Testis (tissue), 3 donors: ENCODE data around the gene TBX2. TPM values are rescaled to one million over a fixed set of nuclear protein-coding genes. Genes with fewer than 3 reads are reported as not detected.
A peak's percentile ranks its signal among the peaks of the same experiment; 100 is the strongest.

Experiments used
- DNase-seq: peaks from one replicate; pipeline ENCODE4 v3.0.0-alpha.2; 2019
- H3K27ac ChIP-seq, 2 donors: fragments of 200-600 bp; sonication (generic); one replicate each; pipeline ENCODE4 v1.5.1; 2019
- H3K27me3 ChIP-seq: fragments of 200-600 bp; sonication (generic); one replicate; pipeline ENCODE4 v1.5.1; 2019
- H3K36me3 ChIP-seq: fragments of 200-600 bp; sonication (generic); one replicate; pipeline ENCODE4 v1.5.1; 2017; ENCODE audit warnings: low read depth; ENCODE audit errors: missing control alignments
- H3K4me1 ChIP-seq: fragments of 200-600 bp; sonication (generic); one replicate; pipeline ENCODE4 v1.5.1; 2019
- H3K4me3 ChIP-seq, 2 donors: fragments of 200-600 bp; sonication (generic); one replicate each; pipeline ENCODE4 v1.5.1; 2017 to 2019
- H3K9me3 ChIP-seq: fragments of 200-600 bp; sonication (generic); one replicate; pipeline ENCODE4 v1.5.1; 2017
- POLR2A ChIP-seq: fragments of 450-650 bp; IDR thresholded peaks from one replicate; pipeline ENCODE4 v1.6.1; 2017; ENCODE audit warnings: antibody characterized with exemption, mild to moderate bottlenecking, moderate library complexity
- WGBS, 2 donors: methylation state at CpG; one replicate each; pipeline ENCODE4 v1.1.5; 2018; 5-methylcytosine and 5-hydroxymethylcytosine counted together
- intact Hi-C: fragments of 100-400 bp; cut with DNase I; formaldehyde crosslinking; loops from one replicate; pipeline ENCODE4 v1.15.1; 2023; ENCODE audit warnings: low total_unique reads
- polyA plus RNA-seq: library from polyadenylated mRNA; stranded (reverse); fragments of 350-450 nt; fragmentation: Illumina TruSeq; extraction: RNeasy Lipid Tissue Mini Kit (QIAGEN cat#74804); gene quantifications from one replicate; pipeline ENCODE4 v1.2.3, GENCODE V29; 2014; ENCODE audit warnings: low read depth, low replicate concordance; ENCODE audit not compliant: insufficient read depth
- total RNA-seq, 2 donors: library from RNA; depleted of rRNA; stranded (reverse); fragments of >200 nt; gene quantifications; one replicate each; pipeline ENCODE4 v1.2.3, GENCODE V29; 2016
- TF ChIP-seq, protein P1 (sequence below), 3 experiments: fragments of 450-650 bp in 2 of 3; fragments of 200-600 bp in 1 of 3; sonication (generic) in 1 of 3; IDR thresholded peaks; one replicate each; pipeline ENCODE4 v1.5.1; 2016 to 2019; ENCODE audit warnings: antibody characterized with exemption in 3 of 3, mild to moderate bottlenecking in 2 of 3, moderate library complexity in 1 of 3

TBX2 gene
- total and polyA plus RNA-seq, 3 donors from 2014 or later, result 14.8 to 29.6 (median 20.1) TPM

DNA sequence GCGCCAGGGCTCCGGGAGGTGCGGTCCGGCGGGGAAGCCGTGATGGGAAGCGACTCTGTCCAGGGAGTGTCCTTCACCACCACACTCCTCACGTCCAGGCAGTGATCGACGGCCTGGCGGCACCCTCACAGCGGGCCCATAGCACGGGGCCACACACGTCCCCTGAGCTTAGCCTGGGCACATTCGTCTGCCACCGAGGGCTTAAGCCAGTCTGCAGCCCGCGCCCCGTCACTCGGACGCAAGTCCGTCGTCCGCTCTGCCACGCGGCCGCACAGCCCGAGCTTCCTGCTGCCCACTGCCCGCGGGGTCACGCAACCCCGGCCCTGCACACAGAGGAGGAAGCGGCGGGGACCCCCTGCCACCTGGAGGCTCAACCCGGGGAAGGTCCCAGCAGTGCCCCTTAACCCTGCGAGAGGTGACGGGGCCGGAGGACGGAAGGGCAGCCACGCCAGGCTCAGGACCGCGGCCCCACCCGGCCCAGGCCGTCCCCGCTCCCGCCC is 3.0 kb upstream of the TBX2 start:
- Histone ChIP-seq H3K4me1 (peaks cover 25% of the 10 kb centered on the region), H3K36me3 (no peaks in the 10 kb centered on the region), H3K27ac (peak overlapping the region; percentile 80 to 95), H3K4me3 (peak overlapping the region; percentile 68 to 77), H3K27me3 (no peaks in the 10 kb centered on the region), H3K9me3 (no peaks in the 10 kb centered on the region)
- intact Hi-C loops, result loop anchor here (5.0 kb wide), 1 partner anchor 239 kb away; no protein-coding TSS in a partner anchor
- DNase-seq, result no peak
- TF ChIP-seq, protein P1, sequence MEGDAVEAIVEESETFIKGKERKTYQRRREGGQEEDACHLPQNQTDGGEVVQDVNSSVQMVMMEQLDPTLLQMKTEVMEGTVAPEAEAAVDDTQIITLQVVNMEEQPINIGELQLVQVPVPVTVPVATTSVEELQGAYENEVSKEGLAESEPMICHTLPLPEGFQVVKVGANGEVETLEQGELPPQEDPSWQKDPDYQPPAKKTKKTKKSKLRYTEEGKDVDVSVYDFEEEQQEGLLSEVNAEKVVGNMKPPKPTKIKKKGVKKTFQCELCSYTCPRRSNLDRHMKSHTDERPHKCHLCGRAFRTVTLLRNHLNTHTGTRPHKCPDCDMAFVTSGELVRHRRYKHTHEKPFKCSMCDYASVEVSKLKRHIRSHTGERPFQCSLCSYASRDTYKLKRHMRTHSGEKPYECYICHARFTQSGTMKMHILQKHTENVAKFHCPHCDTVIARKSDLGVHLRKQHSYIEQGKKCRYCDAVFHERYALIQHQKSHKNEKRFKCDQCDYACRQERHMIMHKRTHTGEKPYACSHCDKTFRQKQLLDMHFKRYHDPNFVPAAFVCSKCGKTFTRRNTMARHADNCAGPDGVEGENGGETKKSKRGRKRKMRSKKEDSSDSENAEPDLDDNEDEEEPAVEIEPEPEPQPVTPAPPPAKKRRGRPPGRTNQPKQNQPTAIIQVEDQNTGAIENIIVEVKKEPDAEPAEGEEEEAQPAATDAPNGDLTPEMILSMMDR (IDR thresholded peaks at IDR 0.05), result no peak
- TF ChIP-seq POLR2A, result no peak
- 0 to 4% methylated on average over 5 to 32 of the region's 46 CpGs for WGBS, 2 donors

DNA sequence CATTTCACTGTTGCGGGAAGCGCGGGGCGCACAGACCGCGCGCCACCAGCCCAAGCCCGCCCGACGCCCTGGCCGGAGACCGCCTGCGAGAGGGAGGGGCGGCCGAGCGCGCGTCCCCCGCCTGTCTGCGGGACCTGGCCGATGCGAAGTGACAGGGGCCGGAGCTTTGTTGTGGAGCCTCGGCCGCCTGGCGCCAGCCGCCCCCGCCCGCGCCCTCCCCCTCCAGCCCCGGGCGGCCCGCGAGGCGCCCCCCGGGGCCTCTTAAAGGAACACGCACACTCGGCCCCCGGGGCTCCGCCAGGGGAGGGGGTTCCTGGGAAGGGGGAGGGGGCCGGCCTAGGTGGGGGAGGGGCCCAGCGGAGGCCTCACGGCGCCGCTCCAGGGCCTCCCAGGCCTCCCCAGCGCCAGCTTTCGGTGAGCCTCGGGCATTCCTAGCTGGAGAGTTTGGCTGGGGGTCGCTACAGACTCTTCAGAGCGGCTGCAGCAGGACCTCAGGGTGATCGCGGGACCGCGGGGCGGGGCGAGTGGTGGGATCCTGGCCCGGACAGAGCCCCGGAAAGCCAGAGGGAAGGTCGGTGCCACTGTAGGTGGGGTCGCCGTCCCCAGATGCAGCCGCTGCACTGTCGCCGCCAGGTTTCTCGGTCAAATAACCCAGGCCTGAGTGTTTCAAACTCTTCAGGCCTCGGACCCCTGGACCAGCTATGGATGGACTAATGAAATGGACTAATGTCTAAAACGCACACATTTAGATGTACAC is 2.4 kb upstream of the TBX2 start:
- Histone ChIP-seq H3K27ac (peak overlapping the region; percentile 80 to 95), H3K27me3 (no peaks in the 10 kb centered on the region), H3K9me3 (no peaks in the 10 kb centered on the region), H3K4me1 (peaks cover 25% of the 10 kb centered on the region), H3K4me3 (peak overlapping the region; percentile 68 to 77), H3K36me3 (no peaks in the 10 kb centered on the region)
- intact Hi-C loops, result loop anchor here (5.0 kb wide), 1 partner anchor 240 kb away; no protein-coding TSS in a partner anchor
- no peak for DNase-seq
- no peak for TF ChIP-seq POLR2A
- TF ChIP-seq, protein P1 (IDR thresholded peaks at IDR 0.05), result no peak
- WGBS, 2 donors, result 0 to 3% methylated on average over 2 to 30 of the region's 67 CpGs

DNA sequence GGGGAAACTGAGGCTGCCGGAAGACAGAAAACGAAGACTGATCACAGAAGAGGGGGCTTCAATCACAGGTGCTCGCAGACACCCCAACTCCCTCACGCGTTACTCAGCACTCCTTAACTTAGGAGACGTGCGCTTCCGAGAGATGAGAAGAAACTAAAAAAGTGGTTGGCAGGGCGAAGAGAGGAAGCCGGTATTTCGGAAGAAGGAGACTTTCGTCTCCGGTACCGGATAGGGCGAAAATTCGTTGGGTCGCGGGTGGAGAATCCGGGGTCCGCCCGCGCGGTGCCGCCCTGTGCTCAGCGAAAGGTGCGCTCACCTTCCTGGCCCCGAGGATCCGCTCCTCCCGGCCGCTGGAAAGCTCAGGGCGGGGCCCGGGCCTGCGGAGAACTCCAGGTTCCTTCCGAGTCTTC is 917 bp upstream of the TBX2 start:
- intact Hi-C loops, result loop anchor here (5.0 kb wide), 1 partner anchor 241 kb away; no protein-coding TSS in a partner anchor
- H3K27ac ChIP-seq, result peak overlapping the region; percentile 90 to 95
- DNase-seq, result no peak
- 1 to 2% methylated on average over 31 to 32 of the region's 34 CpGs for WGBS, 2 donors
- H3K36me3 ChIP-seq, result no peaks in the 10 kb centered on the region
- no peaks in the 10 kb centered on the region for H3K27me3 ChIP-seq
- H3K4me1 ChIP-seq, result peaks cover 25% of the 10 kb centered on the region
- TF ChIP-seq, protein P1 (IDR thresholded peaks at IDR 0.05), result no peak
- TF ChIP-seq POLR2A, result no peak
- H3K4me3 ChIP-seq, result peak overlapping the region; percentile 68 to 77
- H3K9me3 ChIP-seq, result no peaks in the 10 kb centered on the region

DNA sequence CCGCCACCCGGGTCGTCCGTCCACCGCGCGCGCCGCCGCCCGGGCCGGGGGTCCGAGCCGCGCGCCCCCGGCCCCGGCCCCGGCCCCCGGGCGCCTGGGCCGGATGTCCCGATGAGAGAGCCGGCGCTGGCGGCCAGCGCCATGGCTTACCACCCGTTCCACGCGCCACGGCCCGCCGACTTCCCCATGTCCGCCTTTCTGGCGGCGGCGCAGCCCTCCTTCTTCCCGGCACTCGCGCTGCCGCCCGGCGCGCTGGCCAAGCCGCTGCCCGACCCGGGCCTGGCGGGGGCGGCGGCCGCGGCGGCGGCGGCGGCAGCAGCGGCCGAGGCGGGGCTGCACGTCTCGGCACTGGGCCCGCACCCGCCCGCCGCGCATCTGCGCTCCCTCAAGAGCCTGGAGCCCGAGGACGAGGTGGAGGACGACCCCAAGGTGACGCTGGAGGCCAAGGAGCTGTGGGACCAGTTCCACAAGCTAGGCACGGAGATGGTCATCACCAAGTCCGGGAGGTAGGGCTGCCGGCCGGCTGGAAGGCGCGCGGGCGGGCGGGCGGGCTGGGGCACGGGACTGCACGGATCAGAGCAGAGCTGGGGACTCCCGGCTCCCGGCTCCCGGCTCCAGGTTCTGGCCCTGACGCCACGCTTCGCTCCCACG is 548 bp downstream of the TBX2 start:
- peak overlapping the region; percentile 94 to 95 for H3K27ac ChIP-seq
- 0 to 1% methylated on average over 15 to 29 of the region's 90 CpGs for WGBS, 2 donors
- H3K4me3 ChIP-seq, result peak overlapping the region; percentile 68 to 78
- H3K9me3 ChIP-seq, result no peaks in the 10 kb centered on the region
- H3K36me3 ChIP-seq, result no peaks in the 10 kb centered on the region
- H3K27me3 ChIP-seq, result no peaks in the 10 kb centered on the region
- no peak for DNase-seq
- intact Hi-C loops, result loop anchor here (10.0 kb wide), 1 partner anchor 145 kb away; no protein-coding TSS in a partner anchor
- TF ChIP-seq POLR2A, result no peak
- TF ChIP-seq, protein P1 (IDR thresholded peaks at IDR 0.05), result no peak
- peaks cover 18% of the 10 kb centered on the region for H3K4me1 ChIP-seq
